H1 (cell line): ENCODE measurements around the gene CNST. TPM values are rescaled to one million over a fixed set of nuclear protein-coding genes. Genes with fewer than 3 reads are reported as not detected.

Experiments
- CTCF ChIA-PET: fragments of 300-600 bp; sonication (Branson Sonifier 250); formaldehyde crosslinking; loops from one replicate; lab custom pipeline; 2021; ENCODE audit not compliant: partially characterized antibody; lab: Charles Lee
- POLR2A ChIA-PET: fragments of 300-600 bp; sonication (Branson Sonifier 250); formaldehyde crosslinking; loops from one replicate; lab custom pipeline; 2021; ENCODE audit warnings: inconsistent platforms; ENCODE audit not compliant: partially characterized antibody; lab: Charles Lee
- DNase-seq, 2 experiments: peaks; one replicate each; pipeline versions ENCODE4 v3.0.0 to v3.0.0-alpha.2; 2010 to 2022; ENCODE audit warnings: low spot score in 2 of 2, low read depth in 1 of 2, mixed read lengths in 1 of 2
- FAIRE-seq: peaks from 2 replicates; lab custom pipeline; 2011; peaks lifted over from hg19 to GRCh38; lab: Jason Lieb, UNC
- H2AFZ ChIP-seq: 2 replicates; pipeline ENCODE4 v1.8.1; 2012; ENCODE audit warnings: low read length, inconsistent platforms
- H2AK5ac ChIP-seq: 2 replicates; pipeline ENCODE4 v1.6.1; 2013; ENCODE audit warnings: low read depth, low read length
- H2BK120ac ChIP-seq: replicated peaks from 2 replicates; pipeline ENCODE3; 2013; ENCODE audit warnings: low read depth, low read length, inconsistent platforms
- H2BK12ac ChIP-seq: 2 replicates; pipeline ENCODE4 v1.6.1; 2013; ENCODE audit warnings: low read depth, low read length
- H2BK15ac ChIP-seq: 2 replicates; pipeline ENCODE4 v1.6.1; 2013; ENCODE audit warnings: low read length
- H2BK20ac ChIP-seq: 2 replicates; pipeline ENCODE4 v1.6.1; 2013; ENCODE audit warnings: low read length
- H2BK5ac ChIP-seq: 2 replicates; pipeline ENCODE4 v1.6.1; 2013; ENCODE audit warnings: low read depth, low read length
- H3K14ac ChIP-seq: 2 replicates; pipeline ENCODE4 v1.6.1; 2013; ENCODE audit warnings: inconsistent platforms; ENCODE audit not compliant: insufficient read length
- H3K18ac ChIP-seq: 2 replicates; pipeline ENCODE4 v1.6.1; 2013; ENCODE audit warnings: low read length; ENCODE audit errors: extremely low read depth
- H3K23ac ChIP-seq: 2 replicates; pipeline ENCODE4 v1.6.1; 2013; ENCODE audit warnings: inconsistent platforms; ENCODE audit not compliant: insufficient read length
- H3K23me2 ChIP-seq: 2 replicates; pipeline ENCODE4 v1.6.1; 2013; ENCODE audit warnings: low read depth, low read length
- H3K27ac ChIP-seq: 2 replicates; pipeline ENCODE4 v1.6.1; 2011; ENCODE audit warnings: low read depth, low read length, inconsistent platforms
- H3K27me3 ChIP-seq, 4 experiments: replicated peaks in 1 of 4; 1 replicate in 1 of 4; 2 replicates in 3 of 4; pipeline versions ENCODE4 v1.6.1 to v1.8.1; 2011 to 2013; ENCODE audit warnings: low read length in 3 of 4, mild to moderate bottlenecking in 3 of 4, inconsistent platforms in 2 of 4, mixed read lengths in 2 of 4, moderate library complexity in 1 of 4; ENCODE audit not compliant: control insufficient read depth in 3 of 4, insufficient read depth in 3 of 4; ENCODE audit errors: extremely low read depth in 1 of 4
- H3K36me3 ChIP-seq, 4 experiments: 2 replicates each; pipeline versions ENCODE4 v1.6.1 to v1.8.1; 2011 to 2013; ENCODE audit warnings: mild to moderate bottlenecking in 4 of 4, low read length in 3 of 4, moderate library complexity in 2 of 4, control low read depth in 1 of 4, inconsistent platforms in 1 of 4; ENCODE audit not compliant: insufficient read depth in 4 of 4, control insufficient read depth in 2 of 4
- H3K4ac ChIP-seq: replicated peaks from 2 replicates; pipeline ENCODE3; 2013; ENCODE audit warnings: low read length, low read depth, mixed read lengths, inconsistent platforms; ENCODE audit not compliant: insufficient read length
- H3K4me1 ChIP-seq, 4 experiments: replicated peaks in 1 of 4; 1 replicate in 1 of 4; 2 replicates in 3 of 4; pipeline versions ENCODE4 v1.6.1 to v1.8.1; 2011 to 2013; ENCODE audit warnings: low read length in 3 of 4, inconsistent platforms in 2 of 4, mixed read lengths in 1 of 4; ENCODE audit not compliant: insufficient read depth in 4 of 4, control insufficient read depth in 3 of 4
- H3K4me2 ChIP-seq, 2 experiments: 2 replicates each; pipeline versions ENCODE4 v1.6.1 to v1.8.1; 2011 to 2013; ENCODE audit warnings: low read depth in 2 of 2, low read length in 2 of 2, control low read depth in 1 of 2, inconsistent platforms in 1 of 2, mild to moderate bottlenecking in 1 of 2; ENCODE audit not compliant: insufficient read depth in 1 of 2
- H3K4me3 ChIP-seq, 4 experiments: fragments of 200-600, 300-600 bp in 1 of 4; sonication (generic), shearing (Covaris generic), sonication (Bioruptor Twin) in 1 of 4; 2 replicates each; pipeline versions ENCODE4 v1.5.1 to v1.8.1; 2011 to 2016; ENCODE audit warnings: low read length in 4 of 4, low read depth in 3 of 4, control low read depth in 2 of 4, inconsistent platforms in 2 of 4, mild to moderate bottlenecking in 2 of 4, mixed read lengths in 1 of 4, moderate library complexity in 1 of 4; ENCODE audit not compliant: insufficient read depth in 2 of 4; ENCODE audit errors: extremely low read depth in 1 of 4
- H3K56ac ChIP-seq: replicated peaks from 2 replicates; pipeline ENCODE3; 2013; ENCODE audit warnings: low read depth, mild to moderate bottlenecking, mixed read lengths, low read length, inconsistent platforms; ENCODE audit not compliant: insufficient read length
- H3K79me1 ChIP-seq: 2 replicates; pipeline ENCODE4 v1.6.1; 2013; ENCODE audit warnings: low read depth, low read length, control low read depth
- H3K79me2 ChIP-seq, 2 experiments: 2 replicates each; pipeline versions ENCODE4 v1.6.1 to v1.8.1; 2012 to 2013; ENCODE audit warnings: low read length in 2 of 2, mild to moderate bottlenecking in 2 of 2, inconsistent platforms in 1 of 2; ENCODE audit not compliant: insufficient read depth in 2 of 2, control insufficient read depth in 1 of 2
- H3K9ac ChIP-seq, 4 experiments: replicated peaks in 1 of 4; 1 replicate in 1 of 4; 2 replicates in 3 of 4; pipeline versions ENCODE4 v1.6.1 to v1.8.1; 2011 to 2013; ENCODE audit warnings: low read depth in 3 of 4, low read length in 3 of 4, control low read depth in 2 of 4, mild to moderate bottlenecking in 2 of 4, moderate library complexity in 2 of 4, inconsistent platforms in 1 of 4; ENCODE audit errors: extremely low read depth in 1 of 4
- H3K9me3 ChIP-seq, 2 experiments: 2 replicates each; pipeline versions ENCODE4 v1.6.1 to v1.8.1; 2012 to 2013; ENCODE audit warnings: mild to moderate bottlenecking in 2 of 2, moderate library complexity in 2 of 2, control low read depth in 1 of 2, inconsistent platforms in 1 of 2, low read depth in 1 of 2, low read length in 1 of 2, mixed read lengths in 1 of 2; ENCODE audit not compliant: insufficient read depth in 2 of 2
- H4K20me1 ChIP-seq, 2 experiments: replicated peaks in 1 of 2; 2 replicates each; pipeline versions ENCODE3 to v1.8.1; 2011 to 2013; ENCODE audit warnings: inconsistent platforms in 2 of 2, low read length in 2 of 2, mild to moderate bottlenecking in 1 of 2; ENCODE audit not compliant: insufficient read depth in 2 of 2, control insufficient read depth in 1 of 2
- H4K5ac ChIP-seq: 2 replicates; pipeline ENCODE4 v1.6.1; 2013; ENCODE audit warnings: low read length, low read depth, mixed read lengths, inconsistent platforms; ENCODE audit not compliant: insufficient read length
- H4K8ac ChIP-seq: 2 replicates; pipeline ENCODE4 v1.8.0; 2013; ENCODE audit warnings: mild to moderate bottlenecking, moderate library complexity, low read length, inconsistent platforms; ENCODE audit not compliant: insufficient read depth; ENCODE audit errors: extremely low read depth
- H4K91ac ChIP-seq: replicated peaks from 2 replicates; pipeline ENCODE3; 2013; ENCODE audit warnings: low read length, mixed read lengths, inconsistent platforms; ENCODE audit not compliant: insufficient read length
- ASH2L ChIP-seq: fragments of 200-600, 300-600 bp; sonication (generic); IDR thresholded peaks from one replicate; pipeline ENCODE4 v1.7.1; 2017; ENCODE audit warnings: low read length
- CTBP2 ChIP-seq: IDR thresholded peaks from 2 replicates; pipeline ENCODE4 v1.7.0; 2011; ENCODE audit warnings: borderline replicate concordance, mild to moderate bottlenecking, moderate library complexity, mixed read lengths, low read length; ENCODE audit not compliant: insufficient read depth, insufficient read length
- E2F6 ChIP-seq: IDR thresholded peaks from 2 replicates; pipeline ENCODE4 v1.6.1; 2012; ENCODE audit warnings: inconsistent platforms
- NANOG ChIP-seq: IDR thresholded peaks from 2 replicates; pipeline ENCODE4 v1.6.1; 2011; ENCODE audit warnings: low read length, low read depth, mild to moderate bottlenecking, inconsistent platforms; ENCODE audit not compliant: insufficient read depth, poor library complexity, severe bottlenecking
- SIRT6 ChIP-seq: IDR thresholded peaks from one replicate; pipeline ENCODE4 v1.7.1; 2012; ENCODE audit warnings: low read length, inconsistent platforms
- SP2 ChIP-seq: IDR thresholded peaks from 2 replicates; pipeline ENCODE4 v1.6.1; 2012; ENCODE audit warnings: mild to moderate bottlenecking, low read length, inconsistent platforms
- WGBS, 2 experiments: shearing (Covaris generic) in 1 of 2; methylation state at CpG; one replicate each; pipeline versions ENCODE4 v1.1.6 to v1.1.7; 2013 to 2015; ENCODE audit warnings: low lambda C conversion rate in 2 of 2, mixed read lengths in 2 of 2, inconsistent platforms in 1 of 2, low coverage in 1 of 2, missing lambda C conversion rate in 1 of 2; ENCODE audit not compliant: insufficient replicate concordance in 2 of 2, insufficient coverage in 1 of 2, insufficient read length in 1 of 2; ENCODE audit errors: extremely low coverage in 1 of 2, missing lambda C conversion rate in 1 of 2; 5-methylcytosine and 5-hydroxymethylcytosine counted together
- polyA plus RNA-seq, 7 experiments: library from polyadenylated mRNA; depleted of rRNA in 3 of 7; stranded (reverse) in 5 of 7; unstranded in 2 of 7; fragments of >200 nt in 5 of 7; fragments of 200-250 nt in 2 of 7; gene quantifications; 1 replicate in 5 of 7; 2 replicates in 1 of 7; 4 replicates in 1 of 7; pipeline versions ENCODE4 v1.2.1 to v1.2.3, GENCODE V29; 2011 to 2013; ENCODE audit warnings: missing spikeins in 2 of 7, mixed read lengths in 2 of 7
- total RNA-seq: library from RNA; stranded (reverse); fragmentation: NEBNext Ultra II Directional; extraction: Animal tissue kit (Norgen Biotek cat#: 25700); gene quantifications from 2 replicates; pipeline ENCODE4 v1.2.1, GENCODE V29; 2021

CNST gene
- total and polyA plus RNA-seq, 2 of the 8 experiments (the other 6 are each of a cell fraction or from before 2014, with no cell fraction given), result 5.3 to 21.3 TPM

- Histone ChIP-seq H3K79me1 (no peaks in the 10 kb centered on the region; the same call in 1 of the 2 replicates), H3K56ac (no peak overlapping the region), H3K36me3 (peaks cover 0 to 6% (median 0%) of the 10 kb centered on the region in 4 experiments; a peak in 2 of 8 replicates), H2BK15ac (no peak overlapping the region), H3K9me3 (no peaks in the 10 kb centered on the region; a peak in 1 of 4 replicates), H4K20me1 (no peaks in the 10 kb centered on the region), H3K4me3 (no peak overlapping the region), H3K9ac (no peak overlapping the region), H3K79me2 (peaks cover 0 to 11% of the 10 kb centered on the region in 2 experiments; a peak in 2 of 4 replicates), H3K14ac (no peak overlapping the region), H3K4me2 (no peak overlapping the region), H4K91ac (no peak overlapping the region), H3K27ac (no peak overlapping the region), H4K5ac (no peak overlapping the region), H2BK5ac (no peak overlapping the region), H2AK5ac (no peak overlapping the region), H3K23ac (no peak overlapping the region), H3K4ac (no peak overlapping the region), H2BK20ac (no peak overlapping the region), H2AFZ (no peak overlapping the region), H3K27me3 (no peaks in the 10 kb centered on the region), H3K18ac (no peak overlapping the region), H2BK120ac (no peak overlapping the region), H4K8ac (no peak overlapping the region), H2BK12ac (no peak overlapping the region), H3K23me2 (no peaks in the 10 kb centered on the region), H3K4me1 (no peaks in the 10 kb centered on the region)
- TF ChIP-seq E2F6 (no peak), ASH2L (no peak), CTBP2 (no peak), SP2 (no peak), NANOG (no peak), SIRT6 (no peak)
- 97% methylated on average over 13 of the region's 13 CpGs; no CpG with 5 or more reads in 1 of the 2 experiments for WGBS, 2 experiments
- POLR2A ChIA-PET, result no interaction called here
- CTCF ChIA-PET, result interaction anchor here (1.6 kb wide), 1 partner anchor 8 kb away, joined by 5 read pairs; no protein-coding TSS in a partner anchor
- DNase-seq, result no peak
- FAIRE-seq, result no peak
Observed at GRCh38 chr1:246591958-246592357, 25.7 kb downstream of the CNST start.
